A549 treated with ZK216348 at 1 μM for 4 hours (cell line): ENCODE data around the gene PSMC6. TPM values are rescaled to one million over a fixed set of nuclear protein-coding genes. Genes with fewer than 3 reads are reported as not detected.

Source experiments
- total RNA-seq: library from RNA; stranded (reverse); fragments of 200-300 nt; extraction: Qiagen RNA extraction; gene quantifications from 5 replicates; pipeline ENCODE4 v1.2.3, GENCODE V29; 2022; ENCODE audit warnings: low read depth

The PSMC6 gene
- 81.5 to 132 TPM (median 87.8 TPM) in 5 replicates for total RNA-seq

GRCh38 chr14:52706724-52707706, at the start of gene PSMC6:
Gene PSMC6 (plus strand): TSS chr14:52707200. CDS start chr14:52707220, 20 bp downstream.

GRCh38 chr14:52695481-52696091, 11.4 kb upstream of the PSMC6 start, which contains the start of gene ERO1A:
Gene ERO1A (minus strand): TSS chr14:52695558. CDS start chr14:52695481, 77 bp downstream.

GRCh38 chr14:52729925-52730708, 23.1 kb downstream of the PSMC6 start, which contains the start of gene STYX:
Gene STYX (plus strand): TSS chr14:52730166. CDS start chr14:52730475, 309 bp downstream.

Other genes with a start within 250 kb of the PSMC6 start
- gene TXNDC16, start 154.7 kb upstream of the PSMC6 start, total RNA-seq: 0.78 to 1.4 TPM (median 1.0 TPM) in 5 replicates
- gene GPR137C, start 154.4 kb upstream of the PSMC6 start, total RNA-seq: 0.09 to 0.34 TPM (median 0.11 TPM) in 5 replicates
- 39.5 to 58.7 TPM (median 52.8 TPM) in 5 replicates for gene ERO1A, start 11.6 kb upstream of the PSMC6 start, total RNA-seq
- gene STYX, start 23.0 kb downstream of the PSMC6 start, total RNA-seq: 2.9 to 6.1 TPM (median 5.3 TPM) in 5 replicates
- gene GNPNAT1, start 84.4 kb downstream of the PSMC6 start, total RNA-seq: 32.9 to 52.9 TPM (median 47.6 TPM) in 5 replicates
- 31.7 to 54.9 TPM (median 44.3 TPM) in 5 replicates for gene FERMT2, start 243.8 kb downstream of the PSMC6 start, total RNA-seq